HG02678 (cell line): ENCODE results near the gene ANKLE1.

Source experiments
- ATAC-seq: cut with Tn5 transposase; IDR thresholded peaks from one replicate; pipeline ENCODE4 v1.9.1; 2021; ENCODE audit warnings: mild to moderate bottlenecking, moderate library complexity; ENCODE audit not compliant: unreplicated experiment

Gene ANKLE1

DNA sequence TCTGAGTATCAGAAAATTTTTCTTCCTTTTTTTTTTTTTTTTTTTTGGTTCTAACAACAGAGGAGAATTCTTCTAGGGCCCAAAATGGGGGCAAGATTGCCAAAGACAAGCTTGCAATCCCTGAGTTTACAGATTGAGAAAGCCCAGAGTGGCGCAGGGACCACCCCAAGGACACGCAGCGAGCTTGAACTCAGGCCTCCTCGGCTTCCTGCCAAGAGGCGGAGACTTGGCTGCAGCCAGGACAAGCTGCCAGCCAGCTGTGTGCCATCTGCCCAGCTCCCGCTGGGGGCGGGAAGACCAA is 23.5 kb downstream of the ANKLE1 start:
- ATAC-seq = no peak

DNA sequence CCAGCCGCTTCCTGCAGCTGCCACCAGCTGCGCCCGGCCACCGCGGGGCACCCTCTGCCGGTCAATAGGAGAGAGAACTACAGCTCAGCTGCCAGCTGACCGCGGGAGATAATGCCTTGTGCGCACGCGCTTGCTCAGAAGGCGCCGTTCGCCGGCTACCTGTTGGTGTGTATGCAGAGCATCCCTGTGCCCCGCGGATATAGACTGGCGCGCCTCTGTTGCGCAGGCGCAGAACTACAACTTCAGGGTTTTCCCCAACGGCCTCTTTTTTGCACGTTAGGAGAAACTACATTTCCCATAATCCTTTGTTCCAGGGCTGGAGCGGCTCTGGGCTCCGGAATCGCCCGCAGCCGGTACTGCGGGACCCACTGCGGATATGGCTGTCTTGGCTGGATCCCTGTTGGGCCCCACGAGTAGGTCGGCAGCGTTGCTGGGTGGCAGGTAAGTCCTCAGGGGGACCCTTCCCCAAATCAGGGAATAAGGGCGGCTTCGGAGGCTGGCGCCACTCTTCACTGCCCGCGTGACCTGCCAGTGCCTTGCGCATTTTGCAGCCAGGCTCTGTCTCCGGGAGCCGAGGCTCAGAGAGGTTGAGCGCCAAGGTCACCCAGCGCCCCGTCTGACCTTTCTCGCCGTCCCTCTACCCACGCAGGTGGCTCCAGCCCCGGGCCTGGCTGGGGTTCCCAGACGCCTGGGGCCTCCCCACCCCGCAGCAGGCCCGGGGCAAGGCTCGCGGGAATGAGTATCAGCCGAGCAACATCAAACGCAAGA is 24.0 kb downstream of the ANKLE1 start, which contains the start of gene MRPL34:
TSS of gene MRPL34 (plus strand) at position 356 of the 768 bp plus-strand sequence. CDS start at position 377, 21 bp downstream.
- ATAC-seq = peak; percentile 65

DNA sequence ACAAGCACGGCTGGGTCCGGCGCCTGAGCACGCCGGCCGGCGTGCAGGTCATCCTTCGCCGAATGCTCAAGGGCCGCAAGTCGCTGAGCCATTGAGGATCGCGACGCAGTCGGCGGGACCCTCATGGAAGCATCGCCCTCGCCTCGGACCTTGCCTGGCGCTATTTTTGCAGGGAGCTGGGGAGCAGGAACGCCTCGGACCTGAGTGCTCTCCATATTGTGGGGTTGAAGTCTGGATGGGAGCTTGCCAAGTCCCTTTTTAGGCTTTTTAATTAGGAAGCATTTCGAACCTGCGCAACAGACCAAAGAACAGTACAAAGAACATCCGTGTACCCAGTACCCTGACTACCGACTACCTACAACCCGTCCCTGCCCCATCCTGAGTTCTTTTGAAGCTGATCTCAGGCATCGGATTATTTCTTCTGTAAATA is 24.6 kb downstream of the ANKLE1 start:
- ATAC-seq = no peak

DNA sequence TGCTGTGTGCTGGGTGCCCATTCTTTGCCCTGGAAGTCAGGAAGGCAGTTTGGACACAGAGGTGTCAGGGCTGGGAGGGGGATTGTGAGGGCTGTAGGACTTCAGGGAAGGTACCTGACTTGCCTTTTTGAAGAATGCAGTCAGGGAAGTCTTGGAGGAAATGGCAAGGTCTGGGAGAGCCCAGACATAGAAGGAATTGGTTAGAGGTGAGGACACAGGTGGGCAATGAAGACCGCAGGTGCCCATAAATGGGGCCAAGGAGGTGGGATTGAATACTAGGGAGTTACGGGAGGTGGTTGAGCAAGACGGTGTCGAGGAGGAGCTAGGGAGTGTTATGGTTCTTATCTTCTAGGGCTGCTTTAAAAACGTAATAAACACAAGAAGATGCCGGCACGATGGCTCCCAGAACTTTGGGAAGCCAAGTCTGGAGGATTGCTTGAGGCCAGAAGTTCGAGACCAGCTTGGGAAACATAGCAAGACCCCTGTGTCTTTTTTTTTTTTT is 26.2 kb downstream of the ANKLE1 start:
- ATAC-seq = no peak

DNA sequence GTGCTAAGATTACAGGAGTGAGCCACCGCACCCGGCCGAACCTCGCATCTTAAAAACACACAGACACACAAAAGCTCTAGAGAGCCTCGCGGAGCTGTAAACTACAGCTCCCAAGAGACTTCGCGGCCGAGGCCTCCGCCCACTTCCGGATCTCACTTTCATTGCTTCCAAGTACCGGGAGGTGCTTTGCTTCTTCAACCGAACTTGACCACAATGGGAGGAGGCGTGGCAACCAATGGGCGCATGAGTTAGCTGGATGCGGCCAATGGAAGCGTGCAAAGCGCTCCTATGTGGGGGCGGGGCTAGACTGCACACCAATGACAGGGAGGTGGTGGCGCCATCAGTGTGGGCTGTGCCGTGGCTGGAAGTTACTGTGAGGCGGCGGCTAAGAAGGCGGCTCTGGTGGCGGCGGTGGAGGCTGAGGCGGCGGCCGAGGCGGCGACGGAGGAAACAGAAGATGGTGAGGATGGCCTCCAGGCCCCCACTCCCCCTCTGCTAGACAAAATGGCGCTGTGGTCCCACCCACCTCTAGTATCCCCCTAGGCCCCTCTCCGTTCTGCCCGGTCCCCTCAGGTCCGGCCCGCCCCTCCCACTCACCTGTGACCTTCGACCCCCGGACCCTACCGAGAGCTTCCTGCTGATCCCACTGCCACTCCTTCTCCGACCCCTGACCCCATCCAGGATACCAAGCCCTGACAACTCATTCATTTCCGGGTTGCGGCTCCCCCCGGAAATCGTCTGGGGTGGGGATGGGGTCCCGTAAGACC is 27.7 kb downstream of the ANKLE1 start, which contains the start of gene DDA1:
TSS of gene DDA1 (plus strand) at position 366 of the 767 bp plus-strand sequence. CDS start at position 458, 92 bp downstream.
- peak; percentile 63 for ATAC-seq

DNA sequence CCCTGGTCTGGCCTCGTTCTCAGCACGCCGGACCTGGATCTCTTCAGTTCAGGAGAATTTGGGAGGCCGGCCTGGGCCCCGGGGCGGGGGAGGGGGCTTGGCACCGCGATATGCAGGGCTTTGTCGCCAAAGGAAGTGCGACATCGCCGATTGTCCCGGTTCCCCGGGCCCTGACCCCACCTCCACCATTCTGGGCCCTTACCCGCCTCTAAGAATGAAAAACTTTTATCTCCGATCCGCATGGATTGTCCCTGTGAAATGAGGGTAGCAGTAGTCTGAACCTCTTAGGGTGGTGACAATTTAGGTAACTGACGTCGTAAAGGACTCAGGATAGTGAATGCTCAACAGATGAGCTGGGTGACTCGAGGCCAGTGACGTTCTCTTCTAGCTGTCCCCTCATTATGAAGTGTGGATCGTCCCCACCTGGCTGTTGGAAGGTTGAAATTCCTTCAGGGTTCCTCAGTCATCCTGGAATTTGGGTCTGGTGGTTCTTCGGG is 28.3 kb downstream of the ANKLE1 start:
- no peak for ATAC-seq

DNA sequence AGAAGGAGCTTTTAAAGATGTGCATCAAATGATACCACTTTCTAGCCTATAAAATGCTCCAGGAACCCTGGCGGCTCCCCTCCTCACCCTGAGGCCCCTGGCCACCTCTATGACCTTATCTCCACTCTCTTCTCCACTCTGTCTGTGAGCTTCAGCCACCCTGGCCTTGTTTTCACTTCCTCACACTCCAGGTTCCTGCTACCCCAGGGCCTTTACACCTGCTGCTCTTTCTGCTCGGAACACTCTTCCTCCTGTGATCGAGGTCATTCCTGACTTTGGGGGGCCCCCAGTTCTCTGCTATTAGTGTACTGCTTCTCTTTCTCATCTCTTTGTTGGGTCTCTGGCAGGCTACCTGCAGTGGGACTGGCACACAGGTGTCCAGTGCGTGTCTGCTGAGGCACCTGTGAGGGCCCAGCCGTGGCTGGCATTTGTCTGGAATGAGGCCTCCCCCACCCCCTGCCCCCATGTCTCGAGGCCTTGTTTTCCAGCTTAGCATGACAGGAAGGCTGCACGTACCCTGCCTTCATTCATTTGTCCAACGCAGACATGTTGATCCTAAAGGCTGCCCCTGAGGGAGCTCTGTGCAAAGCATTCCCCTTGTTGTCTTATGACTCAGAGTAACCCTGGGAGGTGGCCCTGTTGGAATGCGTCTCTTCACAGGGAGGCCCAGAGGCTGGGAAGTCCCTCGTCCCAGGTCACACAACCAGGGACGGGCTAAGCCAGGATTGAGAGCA is 29.9 kb downstream of the ANKLE1 start:
- ATAC-seq = no peak

DNA sequence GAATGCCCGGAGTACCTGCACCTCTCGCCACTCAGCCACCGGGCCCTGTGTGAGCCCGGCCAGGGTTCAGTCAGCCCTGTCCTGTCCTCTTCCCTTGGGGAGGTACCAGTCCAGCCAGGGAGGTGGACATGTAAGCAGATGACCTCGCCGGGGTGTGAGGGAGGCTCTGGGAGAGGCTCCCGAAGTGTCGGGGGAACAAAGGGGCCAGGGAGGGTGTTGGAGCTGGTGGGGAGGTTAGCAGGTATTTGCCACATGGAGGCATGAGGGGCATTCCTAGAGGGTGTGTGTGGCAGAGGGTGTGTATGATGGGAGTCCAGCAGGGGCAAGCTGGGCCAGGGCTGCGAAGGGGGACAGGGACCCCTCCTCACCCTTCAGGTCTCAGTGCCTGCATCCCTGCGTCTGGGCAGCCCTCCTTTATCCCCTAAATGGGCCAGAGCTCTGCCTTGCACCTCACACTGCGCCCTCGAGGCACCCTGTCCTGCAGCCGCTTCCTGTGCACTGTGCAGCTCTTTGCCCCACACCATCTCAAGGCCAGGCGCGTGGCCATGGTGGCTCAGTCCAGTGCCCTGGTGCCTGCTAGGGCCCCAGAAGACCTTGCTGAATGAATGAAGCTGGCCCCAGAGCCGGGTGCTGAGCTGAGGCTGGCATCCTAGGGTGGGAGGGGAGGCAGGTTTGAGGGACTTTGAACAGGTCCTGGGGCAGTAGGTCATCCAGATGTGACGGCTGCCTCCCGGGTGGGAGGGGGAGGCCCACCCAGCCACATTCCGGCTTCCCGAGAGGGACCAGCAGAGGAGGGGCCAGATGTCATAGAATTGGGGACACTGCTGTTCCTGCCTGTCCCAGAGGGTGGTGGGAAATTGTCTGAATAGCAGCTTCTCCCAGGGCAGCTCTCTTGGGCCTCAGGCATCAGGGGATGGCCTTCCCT is 30.8 kb downstream of the ANKLE1 start:
- no peak for ATAC-seq

DNA sequence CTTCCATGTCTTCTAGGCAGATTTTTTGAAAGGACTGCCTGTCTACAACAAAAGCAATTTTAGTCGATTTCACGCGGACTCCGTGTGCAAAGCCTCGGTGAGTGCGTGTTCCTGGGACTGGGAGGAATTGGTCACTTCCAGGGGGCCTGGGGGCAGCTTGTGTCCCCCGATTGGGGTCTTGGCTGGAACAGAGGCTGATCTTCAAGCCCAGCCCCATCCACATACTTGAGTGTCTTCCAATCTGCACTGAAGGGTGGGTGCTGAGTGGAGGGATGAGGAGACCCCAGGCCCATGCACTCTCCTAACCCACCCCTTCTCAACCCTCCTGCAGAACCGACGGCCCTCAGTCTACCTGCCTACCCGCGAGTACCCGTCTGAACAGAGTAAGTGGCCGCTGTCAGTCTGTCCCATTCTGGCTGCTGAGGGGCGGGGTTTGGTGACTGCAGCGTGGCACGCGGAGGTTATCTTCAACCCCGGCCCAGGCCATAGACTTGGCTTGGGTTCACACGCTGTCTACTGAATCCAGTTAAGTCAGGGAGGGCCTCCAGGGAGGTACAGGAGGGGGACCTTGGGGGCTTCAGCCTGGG is 32.4 kb downstream of the ANKLE1 start:
- ATAC-seq = no peak

DNA sequence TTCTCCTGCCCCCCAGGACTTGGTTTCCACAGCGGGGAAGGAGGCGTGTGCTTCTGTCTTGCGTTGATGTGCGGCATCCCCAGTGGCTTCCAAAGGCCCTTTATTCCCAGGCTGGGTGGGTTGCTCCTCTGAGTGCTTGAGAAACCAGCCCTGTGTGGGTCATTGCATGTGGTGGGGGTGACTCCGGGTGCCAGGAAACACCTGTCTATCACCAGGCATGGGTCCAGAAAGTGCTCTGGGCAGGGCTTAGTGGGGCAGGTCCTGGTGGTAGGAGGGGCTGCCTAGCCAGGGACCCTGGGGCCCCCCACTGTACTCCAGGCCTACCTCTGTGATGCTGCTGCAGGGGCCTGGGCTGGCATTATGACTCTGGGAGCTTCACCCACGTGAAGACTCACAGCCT is 37.3 kb downstream of the ANKLE1 start:
- ATAC-seq = no peak

DNA sequence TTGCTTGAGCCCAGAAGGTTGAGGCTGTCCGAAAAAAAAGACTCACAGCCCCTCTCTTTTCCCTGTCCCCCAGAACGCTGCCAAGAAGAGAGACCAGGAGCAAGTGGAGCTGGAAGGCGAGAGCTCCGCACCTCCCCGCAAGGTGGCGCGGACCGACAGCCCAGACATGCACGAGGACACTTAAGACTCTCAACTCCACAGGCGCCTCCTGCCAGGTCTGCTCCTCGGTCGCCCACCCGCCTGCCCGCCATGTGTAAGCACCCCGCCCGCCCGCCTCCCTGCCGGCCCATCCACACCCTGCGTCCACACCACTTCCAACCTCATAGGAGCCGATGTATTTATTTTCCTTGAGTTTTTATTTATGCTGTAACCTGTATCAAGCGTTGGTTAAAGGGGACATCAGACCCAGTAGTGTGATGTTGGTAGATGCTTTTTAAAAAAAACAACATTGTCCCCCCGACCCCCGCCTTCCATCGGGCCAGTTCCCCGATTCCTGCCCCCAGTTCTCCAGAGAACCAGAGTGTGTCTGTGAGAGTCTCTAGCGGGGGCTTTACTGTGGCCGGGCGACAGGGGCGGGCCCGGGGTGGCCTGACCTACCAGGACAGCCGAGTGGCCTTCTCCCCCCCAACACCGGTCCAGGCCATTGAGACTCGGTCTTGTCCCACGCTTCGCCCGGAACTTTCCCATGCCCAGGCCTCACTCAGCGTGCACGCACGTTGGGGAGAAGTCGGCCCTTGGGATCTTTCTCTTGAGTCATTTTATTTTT is 38.0 kb downstream of the ANKLE1 start:
- ATAC-seq = no peak

DNA sequence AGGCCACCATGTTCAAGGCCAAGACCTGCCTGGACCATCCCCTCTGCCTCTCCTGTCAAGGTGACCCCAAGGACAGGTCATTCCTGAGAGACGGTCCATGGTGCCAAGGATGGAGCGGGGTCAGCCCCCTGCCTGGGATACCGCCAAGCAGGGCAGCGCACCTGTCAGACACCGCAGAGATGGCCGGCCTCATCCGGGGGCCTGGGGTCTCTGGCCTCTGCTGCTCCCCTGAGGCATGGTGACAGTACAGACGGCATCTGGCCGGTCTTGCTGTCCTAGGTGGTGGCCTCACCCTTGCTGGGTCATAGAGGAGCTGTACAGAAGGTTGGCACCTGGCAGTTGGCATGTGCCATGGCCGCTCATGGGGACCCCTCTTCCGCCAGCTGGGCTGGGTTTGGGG is 38.7 kb downstream of the ANKLE1 start:
- ATAC-seq = no peak

DNA sequence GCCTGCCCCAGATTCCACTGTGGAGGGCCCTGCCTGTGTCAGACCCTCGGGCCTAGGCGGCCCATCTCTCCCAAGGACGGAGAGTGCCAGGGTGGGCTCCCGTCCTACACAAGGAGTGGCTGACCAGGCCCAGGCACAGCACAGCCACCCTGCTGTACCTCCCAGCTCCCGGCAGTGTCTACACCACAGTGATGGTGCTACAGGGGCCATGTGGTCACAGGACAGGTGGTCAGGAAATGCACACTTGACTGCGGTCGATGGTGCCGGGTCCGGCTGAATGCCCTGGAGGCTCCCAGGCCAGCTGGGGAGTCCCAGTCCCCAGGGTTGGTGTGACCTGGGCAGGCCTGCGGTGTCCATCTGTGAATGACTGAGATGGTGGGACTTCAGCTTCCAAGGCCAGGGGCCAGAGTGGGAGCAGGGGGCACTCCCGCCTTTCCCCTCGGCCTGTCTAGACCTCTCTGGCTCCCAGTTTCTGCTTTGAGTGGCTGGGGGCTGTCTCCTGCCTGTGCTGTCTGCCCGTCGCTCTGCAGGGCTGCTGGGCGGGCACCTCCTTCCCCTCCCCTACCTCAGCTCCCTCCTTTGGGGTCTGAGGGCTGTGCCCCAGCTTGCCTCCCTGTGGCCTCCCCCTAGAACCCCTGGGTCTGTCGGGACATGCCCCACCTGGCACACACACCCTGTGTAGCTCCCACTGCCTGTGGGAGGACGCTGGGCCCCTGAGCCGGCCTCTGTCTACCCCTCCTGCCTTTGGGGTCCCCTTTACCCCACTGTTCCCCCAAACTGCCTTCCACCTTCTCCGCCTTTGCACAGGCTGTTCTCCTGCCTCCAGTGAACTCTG is 40.2 kb downstream of the ANKLE1 start:
- ATAC-seq = no peak

DNA sequence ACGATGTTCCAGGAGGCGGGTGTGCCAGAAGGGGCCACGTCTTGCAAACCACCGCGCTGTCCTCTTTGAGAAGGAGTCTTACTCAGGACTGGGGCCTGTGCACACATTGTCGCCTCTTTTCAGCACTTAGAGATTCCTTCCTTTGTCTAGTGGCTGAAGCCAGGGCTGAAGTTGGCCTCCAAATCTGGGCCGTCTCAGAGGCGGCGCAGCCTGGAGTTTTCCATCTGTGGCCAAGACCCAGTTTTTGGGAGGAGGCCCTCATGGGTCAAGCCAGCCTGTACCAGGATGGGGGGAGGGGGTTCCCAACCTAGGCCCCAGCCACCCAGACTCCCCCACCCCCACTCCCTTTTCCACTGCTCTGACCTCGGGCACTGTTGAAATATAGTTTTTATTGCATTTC is 41.2 kb downstream of the ANKLE1 start:
- no peak for ATAC-seq

DNA sequence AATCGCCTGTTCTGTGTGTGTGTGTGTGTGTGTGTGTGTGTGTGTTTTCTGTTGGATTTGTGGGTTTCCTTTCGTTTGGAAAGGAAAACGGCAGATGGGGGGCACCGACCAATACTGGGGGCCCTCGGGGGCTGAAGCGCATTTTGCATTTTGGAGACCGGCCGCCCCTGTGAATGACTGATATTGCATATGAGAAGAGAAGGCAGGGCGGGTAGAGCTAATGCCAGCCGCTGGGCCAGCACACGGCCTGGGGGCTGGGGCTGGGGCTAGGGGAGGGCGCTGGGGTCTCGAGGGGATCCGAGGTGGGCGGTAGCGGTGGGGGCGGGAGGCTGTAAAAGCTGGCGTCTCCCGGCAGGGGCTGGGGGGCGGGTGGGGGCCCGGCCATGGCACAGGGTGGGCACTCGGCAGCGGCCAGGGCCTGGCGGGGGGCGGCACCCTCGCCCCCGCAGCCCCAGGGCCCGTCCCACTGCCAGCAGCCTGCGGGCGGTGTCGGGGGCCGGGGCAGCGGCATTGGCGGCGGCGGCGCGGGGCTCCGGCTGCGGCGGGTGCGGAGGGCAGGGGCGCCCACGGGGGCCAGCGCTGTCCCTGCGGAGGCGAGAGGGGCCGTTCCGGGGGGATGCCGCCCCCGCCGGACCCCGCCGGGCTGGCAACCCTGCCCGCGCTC is 41.7 kb downstream of the ANKLE1 start:
- no peak for ATAC-seq

DNA sequence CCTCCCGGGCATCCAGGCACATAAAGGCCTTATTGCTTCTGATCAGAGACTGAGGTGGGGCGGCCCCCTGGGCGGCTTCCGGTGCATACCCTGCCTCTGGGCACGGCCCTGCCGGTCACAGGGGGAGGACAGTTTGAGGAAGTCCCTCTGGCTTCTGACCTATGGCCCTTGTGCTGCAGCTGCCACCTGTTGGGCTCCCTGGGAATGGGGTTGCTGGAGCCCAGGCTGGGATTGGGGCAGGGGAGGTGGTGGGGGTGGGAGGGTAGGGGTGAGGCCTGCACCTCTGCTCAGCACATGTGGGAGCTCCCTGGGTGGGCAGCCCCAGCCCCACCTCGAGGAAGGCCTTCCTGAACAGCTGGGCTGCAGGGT is 42.2 kb downstream of the ANKLE1 start:
- no peak for ATAC-seq

DNA sequence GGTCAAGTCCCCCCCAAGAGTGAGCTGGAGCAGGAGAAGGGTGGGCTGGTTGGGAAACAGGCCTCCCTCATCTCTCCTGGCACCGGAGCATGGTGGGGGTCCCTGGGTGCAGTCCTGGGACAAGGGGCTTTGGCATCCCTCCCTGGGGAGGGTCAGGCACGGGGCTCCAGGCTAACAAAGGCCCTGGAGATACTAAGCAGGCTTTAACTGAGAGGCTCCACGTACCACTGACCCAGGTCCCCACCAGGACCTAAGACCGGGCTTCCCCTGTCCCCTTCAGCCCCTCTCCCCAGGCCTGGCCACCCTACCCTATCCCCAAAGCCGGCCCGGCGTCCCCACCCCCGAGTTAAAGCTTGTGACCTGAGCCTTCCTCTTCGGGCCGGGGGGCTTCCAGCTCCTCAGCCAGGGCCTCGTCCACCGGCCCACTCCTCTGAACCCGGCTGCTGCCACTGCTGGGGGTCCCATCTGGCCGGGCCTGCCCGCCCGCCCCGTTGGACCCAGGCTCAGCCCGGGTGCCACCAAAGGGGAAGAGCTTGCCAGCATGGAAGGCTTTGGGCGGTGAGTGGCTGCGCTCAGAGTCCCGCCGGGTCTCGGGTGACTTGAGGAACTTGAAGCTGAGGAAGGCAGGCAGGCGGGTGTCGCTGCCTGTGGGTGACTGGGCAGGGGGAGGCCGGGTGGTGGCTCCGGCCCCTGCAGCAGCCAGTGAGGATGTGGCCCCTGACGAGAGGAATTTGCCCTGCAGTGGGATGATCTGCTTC is 42.8 kb downstream of the ANKLE1 start:
- ATAC-seq = no peak
